ENCODE results near the gene CIP2A. TPM values are rescaled to one million over a fixed set of nuclear protein-coding genes. Genes with fewer than 3 reads are reported as not detected.

The CIP2A gene
- total and polyA plus RNA-seq, 2 of the 13 experiments (the other 11 are each of a cell fraction or from before 2014, with no cell fraction given) = 7.8 to 36.9 TPM

DNA sequence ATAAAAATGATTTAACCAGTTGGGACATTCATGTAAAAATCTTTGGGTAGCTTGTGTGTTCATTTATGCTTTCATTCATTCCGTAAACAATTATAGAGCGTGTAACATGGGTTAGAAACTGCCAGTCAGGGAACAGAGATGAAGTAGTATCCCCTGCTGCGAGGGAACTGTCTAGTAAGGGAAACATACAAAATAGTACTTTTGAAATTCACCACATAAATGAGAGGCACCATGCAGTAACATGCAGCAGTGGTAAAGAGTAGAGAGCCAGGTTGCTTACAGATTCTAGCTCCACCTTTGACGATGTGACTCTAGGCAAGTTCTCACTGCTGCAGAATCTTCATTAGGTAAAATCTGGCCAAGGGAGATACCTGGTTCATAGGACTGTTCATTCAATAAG, 1.2 kb upstream of the CIP2A start:
- in situ Hi-C loops (cut with HindIII; ENCODE audit: extremely low pct_ligation_motif_present, low pct_unique_long_range_greater_than_20kb) = no loop called here
- Histone ChIP-seq H2AFZ (ENCODE audit: low read length) (peak overlapping the region; percentile 31), H4K20me1 (ENCODE audit: insufficient read depth, low read length) (no peaks in the 10 kb centered on the region), H3K4me1 (ENCODE audit: insufficient read depth, low read length) (peaks cover 33% of the 10 kb centered on the region), H3K79me2 (ENCODE audit: insufficient read depth, low read length) (peaks cover 47% of the 10 kb centered on the region), H3K9ac (ENCODE audit: insufficient read depth, low read depth, low read length) (peak overlapping the region; percentile 95), H3K27ac (ENCODE audit: extremely low read length, insufficient read depth, low read length) (peak overlapping the region; percentile 96), H3K9me3 (ENCODE audit: low read length) (no peaks in the 10 kb centered on the region), H3K36me3 (replicated peaks in 1 of 2; ENCODE audit: control insufficient read depth in 1 of 2, insufficient read depth in 2 of 2, low read length in 2 of 2) (no peaks in the 10 kb centered on the region), H3K4me3 (replicated peaks in 1 of 3; ENCODE audit: insufficient read depth in 1 of 3, low read depth in 2 of 3, low read length in 3 of 3) (peak overlapping the region; percentile 79 to 91 (median 91); a peak in 5 of 6 replicates), H3K4me2 (ENCODE audit: low read depth, low read length) (peak overlapping the region; percentile 84), H3K27me3 (ENCODE audit: control insufficient read depth in 1 of 2, insufficient read depth in 2 of 2, low read length in 2 of 2) (no peaks in the 10 kb centered on the region; a peak in 2 of 5 replicates)
- WGBS (ENCODE audit: low lambda C conversion rate) = 10% methylated on average over 4 of the region's 4 CpGs
- no TSS peak for BruUV-seq (replicated peaks)
- DNase-seq (ENCODE audit: low spot score) = peak; percentile 1
- ChIA-PET POLR2A (interaction anchor here (1.5 to 2.2 kb wide), 3 partner anchors 9 to 34 kb away, joined by 3 to 19 read pairs (median 9); no protein-coding TSS in a partner anchor), CTCF (ENCODE audit: low intra/inter-chr PET ratio, low total read pairs) (no interaction called here)
- intact Hi-C loops (cut with micrococcal nuclease; ENCODE audit: unreplicated experiment) = no loop called here
- FAIRE-seq = no peak
- no peak for TF ChIP-seq HOXA7 (CRISPR knock-in tag; IDR thresholded peaks at IDR 0.05)
- TF ChIP-seq ZNF207 (IDR thresholded peaks at IDR 0.05; ENCODE audit: borderline replicate concordance) = no peak
- TF ChIP-seq, protein P1, sequence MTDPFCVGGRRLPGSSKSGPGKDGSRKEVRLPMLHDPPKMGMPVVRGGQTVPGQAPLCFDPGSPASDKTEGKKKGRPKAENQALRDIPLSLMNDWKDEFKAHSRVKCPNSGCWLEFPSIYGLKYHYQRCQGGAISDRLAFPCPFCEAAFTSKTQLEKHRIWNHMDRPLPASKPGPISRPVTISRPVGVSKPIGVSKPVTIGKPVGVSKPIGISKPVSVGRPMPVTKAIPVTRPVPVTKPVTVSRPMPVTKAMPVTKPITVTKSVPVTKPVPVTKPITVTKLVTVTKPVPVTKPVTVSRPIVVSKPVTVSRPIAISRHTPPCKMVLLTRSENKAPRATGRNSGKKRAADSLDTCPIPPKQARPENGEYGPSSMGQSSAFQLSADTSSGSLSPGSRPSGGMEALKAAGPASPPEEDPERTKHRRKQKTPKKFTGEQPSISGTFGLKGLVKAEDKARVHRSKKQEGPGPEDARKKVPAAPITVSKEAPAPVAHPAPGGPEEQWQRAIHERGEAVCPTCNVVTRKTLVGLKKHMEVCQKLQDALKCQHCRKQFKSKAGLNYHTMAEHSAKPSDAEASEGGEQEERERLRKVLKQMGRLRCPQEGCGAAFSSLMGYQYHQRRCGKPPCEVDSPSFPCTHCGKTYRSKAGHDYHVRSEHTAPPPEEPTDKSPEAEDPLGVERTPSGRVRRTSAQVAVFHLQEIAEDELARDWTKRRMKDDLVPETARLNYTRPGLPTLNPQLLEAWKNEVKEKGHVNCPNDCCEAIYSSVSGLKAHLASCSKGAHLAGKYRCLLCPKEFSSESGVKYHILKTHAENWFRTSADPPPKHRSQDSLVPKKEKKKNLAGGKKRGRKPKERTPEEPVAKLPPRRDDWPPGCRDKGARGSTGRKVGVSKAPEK (CRISPR knock-in tag; IDR thresholded peaks at IDR 0.05; ENCODE audit: borderline replicate concordance) = no peak
- TF ChIP-seq ZNF775 (CRISPR knock-in tag; IDR thresholded peaks at IDR 0.05; ENCODE audit: borderline replicate concordance) = no peak
- no peak for ATAC-seq

DNA sequence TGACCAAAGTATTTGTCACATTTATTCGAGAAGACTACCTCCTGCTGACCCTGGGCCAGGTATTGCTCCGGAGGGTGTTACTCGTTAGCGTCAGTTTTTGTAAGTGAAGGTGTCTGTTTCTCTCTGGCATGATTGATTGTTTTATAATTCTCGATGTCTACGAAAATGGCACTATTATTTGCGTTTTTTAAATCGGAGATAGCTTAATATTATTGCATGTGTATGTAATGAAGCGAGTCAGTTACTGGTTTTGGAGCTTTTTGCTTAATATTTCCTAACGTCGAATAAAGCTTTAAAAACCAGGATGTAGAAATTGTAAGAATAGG, 723 bp upstream of the CIP2A start:
- peak overlapping the region; percentile 79 to 91 (median 91) for H3K4me3 ChIP-seq (replicated peaks in 1 of 3; ENCODE audit: insufficient read depth in 1 of 3, low read depth in 2 of 3, low read length in 3 of 3)
- ATAC-seq = no peak
- H3K4me1 ChIP-seq (ENCODE audit: insufficient read depth, low read length) = peaks cover 33% of the 10 kb centered on the region
- no peaks in the 10 kb centered on the region; a peak in 2 of 5 replicates for H3K27me3 ChIP-seq (ENCODE audit: control insufficient read depth in 1 of 2, insufficient read depth in 2 of 2, low read length in 2 of 2)
- BruUV-seq (replicated peaks) = TSS peak; percentile 90
- H3K9me3 ChIP-seq (ENCODE audit: low read length) = no peaks in the 10 kb centered on the region
- DNase-seq (ENCODE audit: low spot score) = no peak
- peak overlapping the region; percentile 96 for H3K27ac ChIP-seq (ENCODE audit: extremely low read length, insufficient read depth, low read length)
- in situ Hi-C loops (cut with HindIII; ENCODE audit: extremely low pct_ligation_motif_present, low pct_unique_long_range_greater_than_20kb) (no loop called here), intact Hi-C loops (cut with micrococcal nuclease; ENCODE audit: unreplicated experiment) (no loop called here)
- peaks cover 51% of the 10 kb centered on the region for H3K79me2 ChIP-seq (ENCODE audit: insufficient read depth, low read length)
- no peaks in the 10 kb centered on the region for H4K20me1 ChIP-seq (ENCODE audit: insufficient read depth, low read length)
- peaks cover 0 to 3% of the 10 kb centered on the region in 2 experiments; a peak in 1 of 5 replicates for H3K36me3 ChIP-seq (replicated peaks in 1 of 2; ENCODE audit: control insufficient read depth in 1 of 2, insufficient read depth in 2 of 2, low read length in 2 of 2)
- peak overlapping the region; percentile 84 for H3K4me2 ChIP-seq (ENCODE audit: low read depth, low read length)
- CTCF ChIA-PET (ENCODE audit: low intra/inter-chr PET ratio, low total read pairs) = no interaction called here
- H3K9ac ChIP-seq (ENCODE audit: insufficient read depth, low read depth, low read length) = peak overlapping the region; percentile 95
- no peak for FAIRE-seq
- peak overlapping the region; percentile 62 for H2AFZ ChIP-seq (ENCODE audit: low read length)
- POLR2A ChIA-PET = interaction anchor here (0.9 to 2.2 kb wide), 6 partner anchors 9 to 47 kb away, joined by 3 to 19 read pairs (median 4); no protein-coding TSS in a partner anchor
- under 1% methylated on average over 11 of the region's 11 CpGs for WGBS (ENCODE audit: low lambda C conversion rate)
- TF ChIP-seq KDM5A (IDR thresholded peaks at IDR 0.05; ENCODE audit: borderline replicate concordance, low read length) (peak; percentile 71; the same call in 1 of the 2 replicates), ZFP1 (CRISPR knock-in tag; IDR thresholded peaks at IDR 0.05) (0 out of 2 replicates have a peak, but pooled peaks have one; percentile 4), ZHX1 (CRISPR knock-in tag; IDR thresholded peaks at IDR 0.05; ENCODE audit: low read depth) (0 out of 2 replicates have a peak, but pooled peaks have one; percentile 1)
- TF ChIP-seq, protein P2, sequence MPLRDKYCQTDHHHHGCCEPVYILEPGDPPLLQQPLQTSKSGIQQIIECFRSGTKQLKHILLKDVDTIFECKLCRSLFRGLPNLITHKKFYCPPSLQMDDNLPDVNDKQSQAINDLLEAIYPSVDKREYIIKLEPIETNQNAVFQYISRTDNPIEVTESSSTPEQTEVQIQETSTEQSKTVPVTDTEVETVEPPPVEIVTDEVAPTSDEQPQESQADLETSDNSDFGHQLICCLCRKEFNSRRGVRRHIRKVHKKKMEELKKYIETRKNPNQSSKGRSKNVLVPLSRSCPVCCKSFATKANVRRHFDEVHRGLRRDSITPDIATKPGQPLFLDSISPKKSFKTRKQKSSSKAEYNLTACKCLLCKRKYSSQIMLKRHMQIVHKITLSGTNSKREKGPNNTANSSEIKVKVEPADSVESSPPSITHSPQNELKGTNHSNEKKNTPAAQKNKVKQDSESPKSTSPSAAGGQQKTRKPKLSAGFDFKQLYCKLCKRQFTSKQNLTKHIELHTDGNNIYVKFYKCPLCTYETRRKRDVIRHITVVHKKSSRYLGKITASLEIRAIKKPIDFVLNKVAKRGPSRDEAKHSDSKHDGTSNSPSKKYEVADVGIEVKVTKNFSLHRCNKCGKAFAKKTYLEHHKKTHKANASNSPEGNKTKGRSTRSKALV (CRISPR knock-in tag; IDR thresholded peaks at IDR 0.05) = no peak
